Measurements from ENCODE around the gene PRCP.
"Not testable (repeated sequence)": the region's sequence is repeated elsewhere in the genome, so short reads cannot be mapped to it uniquely, and the experiment has no call there.

PRCP gene

GRCh38 chr11:82854916-82855315 is 45.3 kb downstream of the PRCP start:
- H3K9me3 ChIP-seq (ENCODE audit: control insufficient read depth, insufficient read depth, low read depth, low read length); H3K4me3 ChIP-seq (ENCODE audit: low read depth, low read length); H3K27ac ChIP-seq (ENCODE audit: low read depth, low read length); H3K4me1 ChIP-seq (ENCODE audit: control insufficient read depth, insufficient read depth, low read length); H3K27me3 ChIP-seq (ENCODE audit: control insufficient read depth, insufficient read depth, low read length); H3K36me3 ChIP-seq (ENCODE audit: control insufficient read depth, insufficient read depth, low read length); H3K9ac ChIP-seq (ENCODE audit: low read length): not testable (repeated sequence)

DNA sequence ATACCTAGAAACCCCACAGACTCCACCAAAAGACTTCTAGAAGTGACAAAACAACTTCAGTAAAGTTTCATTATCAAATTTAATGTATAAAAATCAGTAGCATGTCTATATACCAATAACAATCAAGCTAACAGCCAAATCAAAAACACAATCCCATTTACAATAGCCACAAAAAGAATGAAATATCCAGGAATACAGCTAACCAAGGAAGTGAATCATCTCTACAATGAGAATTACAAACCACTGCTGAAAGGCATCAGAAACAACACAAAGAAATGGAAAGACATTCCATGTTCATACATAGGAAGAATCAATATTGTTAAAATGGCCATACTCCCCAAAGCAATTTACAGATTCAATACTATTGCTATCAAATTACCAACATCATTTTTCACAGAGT is 46.0 kb downstream of the PRCP start:
- Histone ChIP-seq H3K27ac (ENCODE audit: low read depth, low read length) (no peak overlapping the region), H3K9ac (ENCODE audit: low read length) (no peak overlapping the region), H3K36me3 (ENCODE audit: control insufficient read depth, insufficient read depth, low read length) (peaks cover 5% of the 10 kb centered on the region), H3K4me1 (ENCODE audit: control insufficient read depth, insufficient read depth, low read length) (no peaks in the 10 kb centered on the region), H3K27me3 (ENCODE audit: control insufficient read depth, insufficient read depth, low read length) (no peaks in the 10 kb centered on the region), H3K9me3 (ENCODE audit: control insufficient read depth, insufficient read depth, low read depth, low read length) (no peaks in the 10 kb centered on the region), H3K4me3 (ENCODE audit: low read depth, low read length) (no peak overlapping the region)

GRCh38 chr11:82848829-82849228 is 51.4 kb downstream of the PRCP start:
- Histone ChIP-seq H3K9ac (ENCODE audit: low read length) (no peak overlapping the region), H3K27me3 (ENCODE audit: control insufficient read depth, insufficient read depth, low read length) (no peaks in the 10 kb centered on the region), H3K36me3 (ENCODE audit: control insufficient read depth, insufficient read depth, low read length) (peaks cover 5% of the 10 kb centered on the region), H3K4me1 (ENCODE audit: control insufficient read depth, insufficient read depth, low read length) (peaks cover 11% of the 10 kb centered on the region), H3K9me3 (ENCODE audit: control insufficient read depth, insufficient read depth, low read depth, low read length) (no peaks in the 10 kb centered on the region), H3K4me3 (ENCODE audit: low read depth, low read length) (no peak overlapping the region), H3K27ac (ENCODE audit: low read depth, low read length) (no peak overlapping the region)

DNA sequence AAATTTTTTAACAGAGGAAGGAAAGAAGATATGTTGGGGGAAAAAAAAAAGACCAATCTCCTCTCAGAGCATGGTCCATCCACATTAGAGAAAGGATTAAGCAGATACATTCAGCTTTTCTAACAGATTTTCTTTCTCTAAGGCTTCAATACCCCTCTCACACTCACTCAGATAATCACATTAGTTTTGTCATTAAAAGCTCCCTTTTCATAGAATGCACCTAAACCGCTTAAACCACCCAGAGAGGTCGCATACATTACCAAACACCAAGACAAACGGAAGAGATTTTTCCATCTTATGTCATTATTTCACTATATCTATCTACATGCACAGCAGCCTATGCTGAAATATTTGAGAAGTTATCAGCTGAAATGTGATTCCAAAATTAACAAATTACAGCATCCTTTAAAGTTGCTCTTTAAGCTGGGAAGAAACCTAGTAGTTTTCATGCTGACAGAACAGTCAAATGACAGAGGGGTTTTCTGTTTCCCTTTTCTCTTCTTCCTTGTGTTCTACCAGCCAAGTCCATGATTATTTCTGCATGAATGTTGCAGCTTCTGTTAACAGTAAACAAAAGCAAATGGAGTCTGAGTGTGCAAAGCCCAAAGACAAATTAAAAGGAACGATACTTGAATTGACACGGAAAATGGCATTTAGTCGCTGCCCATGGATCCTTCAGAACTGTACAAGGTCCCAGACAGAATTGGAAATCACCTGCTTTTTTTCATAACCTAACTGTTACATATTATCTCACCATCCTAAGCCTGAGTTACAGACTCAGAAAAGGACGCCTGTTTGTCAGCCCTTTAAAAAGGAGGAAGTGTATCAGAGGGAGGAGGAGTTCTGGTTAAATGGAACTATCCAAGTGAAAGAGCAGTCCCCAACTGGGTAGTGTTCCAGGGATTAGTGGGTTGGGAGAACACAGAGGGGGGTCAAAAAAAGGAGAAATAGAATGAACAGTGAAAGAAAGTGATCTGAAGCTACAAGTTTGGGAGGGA is 54.6 kb downstream of the PRCP start:
- Histone ChIP-seq H3K9me3 (ENCODE audit: control insufficient read depth, insufficient read depth, low read depth, low read length) (no peaks in the 10 kb centered on the region), H3K36me3 (ENCODE audit: control insufficient read depth, insufficient read depth, low read length) (peaks cover 5% of the 10 kb centered on the region), H3K4me3 (ENCODE audit: low read depth, low read length) (no peak overlapping the region), H3K27me3 (ENCODE audit: control insufficient read depth, insufficient read depth, low read length) (no peaks in the 10 kb centered on the region), H3K4me1 (ENCODE audit: control insufficient read depth, insufficient read depth, low read length) (peaks cover 11% of the 10 kb centered on the region), H3K27ac (ENCODE audit: low read depth, low read length) (no peak overlapping the region), H3K9ac (ENCODE audit: low read length) (no peak overlapping the region)

DNA sequence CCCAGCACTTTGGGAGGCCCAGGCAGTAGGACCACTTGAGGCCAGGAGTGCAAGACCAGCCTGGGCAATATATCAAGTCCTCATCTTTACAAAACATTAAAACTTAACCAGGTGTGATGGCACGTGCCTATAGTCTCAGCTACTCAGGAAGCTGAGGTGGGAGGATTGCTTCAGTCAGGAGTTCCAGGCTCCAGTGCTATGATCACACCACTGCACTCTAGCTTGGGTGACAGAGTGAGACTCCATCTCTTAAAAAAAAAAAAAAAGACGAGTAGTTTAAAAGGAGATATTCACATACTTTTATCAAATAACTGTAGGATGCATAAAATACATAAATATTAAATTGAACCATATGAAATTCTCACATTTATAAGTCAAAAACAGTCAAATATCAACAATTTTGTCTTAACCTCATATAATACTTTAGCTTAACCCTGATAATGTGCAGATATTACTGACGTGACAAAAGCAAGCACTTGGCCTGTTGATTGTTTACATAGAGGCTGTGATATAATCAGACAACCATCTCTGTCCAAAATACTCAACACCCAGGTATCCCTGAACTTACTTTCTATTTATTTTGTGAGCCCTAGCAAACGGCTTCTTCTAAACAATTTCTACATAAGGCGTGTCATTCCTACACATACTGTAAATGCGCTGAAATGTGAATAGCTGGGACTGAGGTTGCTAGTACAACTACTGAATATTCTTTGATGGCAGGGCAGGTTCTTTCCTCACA is 57.0 kb downstream of the PRCP start:
- Histone ChIP-seq H3K9ac (ENCODE audit: low read length) (no peak overlapping the region), H3K36me3 (ENCODE audit: control insufficient read depth, insufficient read depth, low read length) (peaks cover 3% of the 10 kb centered on the region), H3K27ac (ENCODE audit: low read depth, low read length) (no peak overlapping the region), H3K4me3 (ENCODE audit: low read depth, low read length) (no peak overlapping the region), H3K9me3 (ENCODE audit: control insufficient read depth, insufficient read depth, low read depth, low read length) (no peaks in the 10 kb centered on the region), H3K4me1 (ENCODE audit: control insufficient read depth, insufficient read depth, low read length) (peaks cover 11% of the 10 kb centered on the region), H3K27me3 (ENCODE audit: control insufficient read depth, insufficient read depth, low read length) (no peaks in the 10 kb centered on the region)

GRCh38 chr11:82842019-82842418 is 58.2 kb downstream of the PRCP start:
- H3K9ac ChIP-seq (ENCODE audit: low read length) = no peak overlapping the region
- peaks cover 11% of the 10 kb centered on the region for H3K4me1 ChIP-seq (ENCODE audit: control insufficient read depth, insufficient read depth, low read length)
- no peak overlapping the region for H3K4me3 ChIP-seq (ENCODE audit: low read depth, low read length)
- no peaks in the 10 kb centered on the region for H3K27me3 ChIP-seq (ENCODE audit: control insufficient read depth, insufficient read depth, low read length)
- H3K36me3 ChIP-seq (ENCODE audit: control insufficient read depth, insufficient read depth, low read length) = peaks cover 9% of the 10 kb centered on the region
- no peaks in the 10 kb centered on the region for H3K9me3 ChIP-seq (ENCODE audit: control insufficient read depth, insufficient read depth, low read depth, low read length)
- no peak overlapping the region for H3K27ac ChIP-seq (ENCODE audit: low read depth, low read length)

DNA sequence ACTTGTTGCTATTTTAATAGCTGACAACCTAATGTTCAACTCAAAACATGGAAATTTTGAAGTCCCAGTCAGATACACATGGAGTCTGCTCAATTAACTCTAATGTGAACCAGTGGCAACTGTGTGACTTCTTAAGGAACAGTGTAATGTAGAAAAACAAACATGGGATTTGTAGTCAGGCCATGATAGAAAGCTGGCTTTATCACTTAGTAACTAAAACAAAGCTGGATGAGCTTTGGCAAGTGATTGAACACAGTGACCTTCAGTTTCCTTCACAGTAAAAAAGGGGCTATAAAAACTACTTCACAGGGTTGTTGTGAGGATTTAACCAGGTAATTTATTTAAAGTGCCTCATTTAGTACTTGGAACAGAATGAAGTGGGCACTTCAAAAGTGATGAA is 62.6 kb downstream of the PRCP start:
- H3K27me3 ChIP-seq (ENCODE audit: control insufficient read depth, insufficient read depth, low read length) = no peaks in the 10 kb centered on the region
- H3K4me1 ChIP-seq (ENCODE audit: control insufficient read depth, insufficient read depth, low read length) = no peaks in the 10 kb centered on the region
- H3K9me3 ChIP-seq (ENCODE audit: control insufficient read depth, insufficient read depth, low read depth, low read length) = no peaks in the 10 kb centered on the region
- no peak overlapping the region for H3K4me3 ChIP-seq (ENCODE audit: low read depth, low read length)
- H3K27ac ChIP-seq (ENCODE audit: low read depth, low read length) = no peak overlapping the region
- no peak overlapping the region for H3K9ac ChIP-seq (ENCODE audit: low read length)
- peaks cover 11% of the 10 kb centered on the region for H3K36me3 ChIP-seq (ENCODE audit: control insufficient read depth, insufficient read depth, low read length)

DNA sequence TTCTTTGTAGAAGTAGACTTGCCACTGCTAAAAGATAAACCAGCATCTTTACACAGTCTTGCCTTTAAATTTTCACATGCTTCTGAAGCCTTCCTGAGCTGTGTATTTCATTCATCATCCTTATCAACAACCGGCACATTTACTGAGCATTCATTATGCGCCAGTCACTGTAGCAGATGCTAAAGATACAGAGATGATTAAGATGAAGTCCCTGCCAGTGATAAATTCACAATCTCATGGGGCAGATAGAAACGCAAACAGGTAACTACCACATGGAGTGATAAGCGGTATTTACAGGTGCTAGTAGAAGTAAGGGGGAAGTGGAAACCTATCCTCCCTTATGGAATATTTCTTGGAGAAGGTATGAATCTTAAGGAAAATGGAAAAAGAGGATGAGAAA is 67.2 kb downstream of the PRCP start:
- H3K36me3 ChIP-seq (ENCODE audit: control insufficient read depth, insufficient read depth, low read length) = peaks cover 6% of the 10 kb centered on the region
- no peaks in the 10 kb centered on the region for H3K4me1 ChIP-seq (ENCODE audit: control insufficient read depth, insufficient read depth, low read length)
- H3K27ac ChIP-seq (ENCODE audit: low read depth, low read length) = no peak overlapping the region
- H3K9me3 ChIP-seq (ENCODE audit: control insufficient read depth, insufficient read depth, low read depth, low read length) = no peaks in the 10 kb centered on the region
- no peaks in the 10 kb centered on the region for H3K27me3 ChIP-seq (ENCODE audit: control insufficient read depth, insufficient read depth, low read length)
- no peak overlapping the region for H3K9ac ChIP-seq (ENCODE audit: low read length)
- H3K4me3 ChIP-seq (ENCODE audit: low read depth, low read length) = no peak overlapping the region

GRCh38 chr11:82831364-82831763 is 68.9 kb downstream of the PRCP start:
- Histone ChIP-seq H3K4me3 (ENCODE audit: low read depth, low read length) (no peak overlapping the region), H3K36me3 (ENCODE audit: control insufficient read depth, insufficient read depth, low read length) (0 out of 2 replicates have a peak, but pooled peaks cover 2% of the 10 kb centered on the region), H3K9me3 (ENCODE audit: control insufficient read depth, insufficient read depth, low read depth, low read length) (no peaks in the 10 kb centered on the region), H3K27ac (ENCODE audit: low read depth, low read length) (no peak overlapping the region), H3K27me3 (ENCODE audit: control insufficient read depth, insufficient read depth, low read length) (no peaks in the 10 kb centered on the region), H3K4me1 (ENCODE audit: control insufficient read depth, insufficient read depth, low read length) (no peaks in the 10 kb centered on the region), H3K9ac (ENCODE audit: low read length) (no peak overlapping the region)

DNA sequence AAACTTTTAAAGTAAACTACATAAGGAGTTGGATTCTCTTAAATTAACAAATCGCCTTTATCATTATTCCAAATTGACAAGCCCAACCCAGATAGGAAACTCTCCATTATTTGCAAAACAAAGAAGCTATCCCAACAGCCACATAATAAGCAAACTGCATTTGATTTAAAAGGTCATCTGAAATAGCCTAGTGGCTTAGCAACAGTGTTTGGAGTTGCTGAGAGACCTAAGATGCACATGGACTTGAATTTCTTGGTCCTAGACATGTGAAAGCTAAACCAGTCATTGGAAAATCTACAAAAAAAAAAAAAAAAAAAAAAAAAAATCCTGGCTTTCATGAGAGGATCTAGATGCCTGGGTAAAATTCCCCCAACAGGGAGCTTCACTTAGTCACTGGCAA is 69.5 kb downstream of the PRCP start:
- Histone ChIP-seq H3K27me3 (ENCODE audit: control insufficient read depth, insufficient read depth, low read length) (no peaks in the 10 kb centered on the region), H3K4me1 (ENCODE audit: control insufficient read depth, insufficient read depth, low read length) (no peaks in the 10 kb centered on the region), H3K9ac (ENCODE audit: low read length) (no peak overlapping the region), H3K4me3 (ENCODE audit: low read depth, low read length) (no peak overlapping the region), H3K9me3 (ENCODE audit: control insufficient read depth, insufficient read depth, low read depth, low read length) (no peaks in the 10 kb centered on the region), H3K36me3 (ENCODE audit: control insufficient read depth, insufficient read depth, low read length) (0 out of 2 replicates have a peak, but pooled peaks cover 2% of the 10 kb centered on the region), H3K27ac (ENCODE audit: low read depth, low read length) (no peak overlapping the region)

DNA sequence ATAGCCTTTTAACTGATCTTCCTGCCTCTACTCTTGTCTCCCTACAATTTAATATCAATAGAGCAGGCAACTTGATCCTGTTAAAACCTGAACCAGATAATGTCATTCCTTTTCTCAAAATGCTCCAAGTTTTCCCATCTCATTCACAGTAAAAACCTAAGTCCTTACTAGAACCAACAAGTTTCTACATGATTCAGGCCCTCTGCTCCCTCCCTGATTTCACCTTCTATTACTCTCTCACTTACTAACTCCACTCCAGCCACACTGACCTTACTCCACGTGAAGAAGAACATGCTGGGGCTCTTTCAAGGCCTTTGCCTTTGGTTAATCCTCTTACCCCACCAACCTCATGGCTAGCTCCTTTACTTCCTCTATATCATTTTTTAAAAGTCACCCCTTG is 71.1 kb downstream of the PRCP start:
- no peak overlapping the region for H3K9ac ChIP-seq (ENCODE audit: low read length)
- no peaks in the 10 kb centered on the region for H3K9me3 ChIP-seq (ENCODE audit: control insufficient read depth, insufficient read depth, low read depth, low read length)
- H3K4me1 ChIP-seq (ENCODE audit: control insufficient read depth, insufficient read depth, low read length) = no peaks in the 10 kb centered on the region
- no peak overlapping the region for H3K4me3 ChIP-seq (ENCODE audit: low read depth, low read length)
- peaks cover 9% of the 10 kb centered on the region; the same call in 1 of the 2 replicates for H3K36me3 ChIP-seq (ENCODE audit: control insufficient read depth, insufficient read depth, low read length)
- H3K27ac ChIP-seq (ENCODE audit: low read depth, low read length) = no peak overlapping the region
- H3K27me3 ChIP-seq (ENCODE audit: control insufficient read depth, insufficient read depth, low read length) = no peaks in the 10 kb centered on the region

All from HUES6 (cell line).